Thoracic aorta (tissue), 2 donors: ENCODE measurements around the gene FHL3. TPM values are rescaled to one million over a fixed set of nuclear protein-coding genes. Genes with fewer than 3 reads are reported as not detected.

Experiments
- ATAC-seq: fragments of 150-250 bp; one replicate; pipeline ENCODE4 v1.8.0; 2017; ENCODE audit warnings: low read depth; ENCODE audit not compliant: insufficient number of reproducible peaks, low FRiP score
- DNase-seq: peaks from one replicate; pipeline ENCODE4 v3.0.0-alpha.2; 2020; ENCODE audit warnings: low spot score
- H3K27ac ChIP-seq, 2 donors: fragments of 200-600 bp; sonication (generic); 1 replicate in 1 of 2; 2 replicates in 1 of 2; pipeline ENCODE4 v1.5.1; 2016; ENCODE audit warnings: mild to moderate bottlenecking in 2 of 2, moderate library complexity in 2 of 2
- H3K27me3 ChIP-seq: fragments of 200-600 bp; sonication (generic); replicated peaks from 2 replicates; pipeline ENCODE4 v1.6.0; 2016; ENCODE audit warnings: mild to moderate bottlenecking; ENCODE audit not compliant: insufficient read depth
- H3K36me3 ChIP-seq: fragments of 200-600 bp; sonication (generic); one replicate; pipeline ENCODE4 v1.5.1; 2016
- H3K4me1 ChIP-seq, 2 donors: fragments of 200-600 bp; sonication (generic); 1 replicate in 1 of 2; 2 replicates in 1 of 2; pipeline versions ENCODE4 v1.5.1 to v1.6.0; 2016; ENCODE audit warnings: low read depth in 2 of 2, mild to moderate bottlenecking in 1 of 2; ENCODE audit not compliant: control insufficient read depth in 1 of 2
- H3K4me3 ChIP-seq: fragments of 200-600 bp; sonication (generic); 2 replicates; pipeline ENCODE4 v1.5.1; 2016; ENCODE audit warnings: mild to moderate bottlenecking
- H3K9me3 ChIP-seq: fragments of 200-600 bp; sonication (generic); 2 replicates; pipeline ENCODE4 v1.5.1; 2016
- total RNA-seq, 2 donors: library from RNA; depleted of rRNA; stranded (reverse); fragments of >200 nt; gene quantifications; one replicate each; pipeline versions ENCODE4 v1.1.0 to v1.2.3, GENCODE V29; 2016
- TF ChIP-seq, protein P1 (sequence below): fragments of 200-600 bp; sonication (generic); IDR thresholded peaks from one replicate; pipeline ENCODE4 v1.5.1; 2019; ENCODE audit warnings: antibody characterized with exemption

Gene FHL3
- total RNA-seq, 2 donors from 2014 or later: 57.0 to 90.7 TPM

DNA sequence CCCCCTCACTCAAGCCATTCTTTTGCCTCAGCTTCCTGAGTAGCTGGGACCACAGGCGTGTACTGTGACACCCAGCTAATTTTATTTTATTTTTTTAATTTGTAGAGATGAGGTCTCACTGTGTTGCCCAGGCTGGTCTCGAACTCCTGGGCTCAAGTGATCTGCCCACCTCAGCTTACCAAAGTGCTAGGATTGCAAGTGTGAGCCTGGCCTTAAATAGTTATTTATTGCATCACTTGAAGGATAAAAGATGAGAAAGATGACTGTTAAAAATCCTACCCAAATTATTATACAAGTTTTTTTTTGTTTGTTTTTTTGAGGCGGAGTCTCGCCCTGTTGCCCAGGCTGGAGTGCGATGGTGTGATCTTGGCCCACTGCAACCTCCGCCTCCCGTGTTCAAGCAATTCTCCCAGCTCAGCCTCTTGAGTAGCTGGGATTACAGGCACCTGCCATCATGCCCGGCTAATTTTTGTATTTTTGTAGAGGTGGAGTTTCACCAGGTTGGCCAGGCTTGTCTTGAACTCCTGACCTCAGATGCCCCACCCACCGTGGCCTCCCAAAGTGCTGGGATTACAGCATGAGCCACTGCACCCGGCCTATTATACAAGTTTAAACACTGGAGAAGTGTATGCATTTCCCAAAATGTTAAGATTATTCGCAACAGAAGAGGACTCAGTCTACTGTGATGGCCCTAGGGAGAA, 9.6 kb upstream of the FHL3 start:
- H3K9me3 ChIP-seq: no peaks in the 10 kb centered on the region
- peak overlapping the region; percentile 29 to 71 for H3K27ac ChIP-seq
- no peak overlapping the region for H3K4me3 ChIP-seq
- ATAC-seq (no peak), DNase-seq (no peak)
- H3K4me1 ChIP-seq: peaks cover 16 to 36% of the 10 kb centered on the region in 2 donors
- H3K27me3 ChIP-seq: no peaks in the 10 kb centered on the region
- peaks cover 19% of the 10 kb centered on the region for H3K36me3 ChIP-seq
- TF ChIP-seq, protein P1, sequence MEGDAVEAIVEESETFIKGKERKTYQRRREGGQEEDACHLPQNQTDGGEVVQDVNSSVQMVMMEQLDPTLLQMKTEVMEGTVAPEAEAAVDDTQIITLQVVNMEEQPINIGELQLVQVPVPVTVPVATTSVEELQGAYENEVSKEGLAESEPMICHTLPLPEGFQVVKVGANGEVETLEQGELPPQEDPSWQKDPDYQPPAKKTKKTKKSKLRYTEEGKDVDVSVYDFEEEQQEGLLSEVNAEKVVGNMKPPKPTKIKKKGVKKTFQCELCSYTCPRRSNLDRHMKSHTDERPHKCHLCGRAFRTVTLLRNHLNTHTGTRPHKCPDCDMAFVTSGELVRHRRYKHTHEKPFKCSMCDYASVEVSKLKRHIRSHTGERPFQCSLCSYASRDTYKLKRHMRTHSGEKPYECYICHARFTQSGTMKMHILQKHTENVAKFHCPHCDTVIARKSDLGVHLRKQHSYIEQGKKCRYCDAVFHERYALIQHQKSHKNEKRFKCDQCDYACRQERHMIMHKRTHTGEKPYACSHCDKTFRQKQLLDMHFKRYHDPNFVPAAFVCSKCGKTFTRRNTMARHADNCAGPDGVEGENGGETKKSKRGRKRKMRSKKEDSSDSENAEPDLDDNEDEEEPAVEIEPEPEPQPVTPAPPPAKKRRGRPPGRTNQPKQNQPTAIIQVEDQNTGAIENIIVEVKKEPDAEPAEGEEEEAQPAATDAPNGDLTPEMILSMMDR: no peak

DNA sequence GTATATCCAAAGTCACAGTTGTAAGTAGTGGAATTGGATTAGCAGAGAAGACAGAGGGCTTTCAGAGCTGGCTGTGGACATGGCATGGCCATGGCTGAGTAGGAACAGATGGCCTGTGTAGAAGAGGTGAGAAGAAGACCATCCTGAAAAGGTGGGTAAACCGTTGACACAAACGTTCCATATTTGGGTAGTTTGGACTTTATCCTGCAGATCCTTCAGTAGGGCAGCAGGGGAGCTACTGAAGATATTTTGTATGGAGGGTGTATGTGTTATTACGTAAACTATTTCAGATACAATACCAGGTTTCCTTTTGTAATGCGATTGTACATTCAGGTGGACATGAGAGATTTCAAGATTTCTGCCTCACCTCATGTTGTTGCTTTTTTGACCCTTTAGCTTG, 8.9 kb upstream of the FHL3 start:
- TF ChIP-seq, protein P1: no peak
- Histone ChIP-seq H3K27ac (peak overlapping the region in 1 of 2 donors; percentile 71), H3K4me1 (peaks cover 16 to 36% of the 10 kb centered on the region in 2 donors), H3K9me3 (no peaks in the 10 kb centered on the region), H3K4me3 (peak overlapping the region; percentile 80), H3K36me3 (peaks cover 14% of the 10 kb centered on the region), H3K27me3 (no peaks in the 10 kb centered on the region)
- DNase-seq: no peak
- no peak for ATAC-seq

DNA sequence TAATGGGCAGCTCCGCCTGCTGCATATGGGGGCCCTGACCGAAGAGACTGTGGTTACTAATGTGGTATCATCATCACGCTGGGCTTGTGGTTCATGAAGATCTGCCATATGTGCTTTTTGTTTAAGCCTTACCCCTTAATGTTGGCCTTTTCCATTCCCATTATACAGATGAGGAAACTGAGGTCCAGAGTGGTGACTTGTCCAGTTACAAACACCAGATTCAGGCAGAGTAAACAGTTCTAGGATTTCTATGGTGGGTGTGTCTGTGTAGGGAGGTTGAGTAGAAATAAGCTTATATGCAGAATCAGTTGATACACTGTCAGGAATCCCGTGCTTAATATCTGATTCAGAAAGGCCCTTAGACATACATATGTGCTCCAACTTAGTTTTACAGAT, 7.9 kb upstream of the FHL3 start:
- no peak for ATAC-seq
- Histone ChIP-seq H3K4me1 (peaks cover 16 to 36% of the 10 kb centered on the region in 2 donors), H3K9me3 (no peaks in the 10 kb centered on the region), H3K4me3 (peak overlapping the region; percentile 80), H3K36me3 (peaks cover 14% of the 10 kb centered on the region), H3K27me3 (no peaks in the 10 kb centered on the region), H3K27ac (peak overlapping the region; percentile 93 to 94)
- DNase-seq: no peak
- TF ChIP-seq, protein P1: no peak

DNA sequence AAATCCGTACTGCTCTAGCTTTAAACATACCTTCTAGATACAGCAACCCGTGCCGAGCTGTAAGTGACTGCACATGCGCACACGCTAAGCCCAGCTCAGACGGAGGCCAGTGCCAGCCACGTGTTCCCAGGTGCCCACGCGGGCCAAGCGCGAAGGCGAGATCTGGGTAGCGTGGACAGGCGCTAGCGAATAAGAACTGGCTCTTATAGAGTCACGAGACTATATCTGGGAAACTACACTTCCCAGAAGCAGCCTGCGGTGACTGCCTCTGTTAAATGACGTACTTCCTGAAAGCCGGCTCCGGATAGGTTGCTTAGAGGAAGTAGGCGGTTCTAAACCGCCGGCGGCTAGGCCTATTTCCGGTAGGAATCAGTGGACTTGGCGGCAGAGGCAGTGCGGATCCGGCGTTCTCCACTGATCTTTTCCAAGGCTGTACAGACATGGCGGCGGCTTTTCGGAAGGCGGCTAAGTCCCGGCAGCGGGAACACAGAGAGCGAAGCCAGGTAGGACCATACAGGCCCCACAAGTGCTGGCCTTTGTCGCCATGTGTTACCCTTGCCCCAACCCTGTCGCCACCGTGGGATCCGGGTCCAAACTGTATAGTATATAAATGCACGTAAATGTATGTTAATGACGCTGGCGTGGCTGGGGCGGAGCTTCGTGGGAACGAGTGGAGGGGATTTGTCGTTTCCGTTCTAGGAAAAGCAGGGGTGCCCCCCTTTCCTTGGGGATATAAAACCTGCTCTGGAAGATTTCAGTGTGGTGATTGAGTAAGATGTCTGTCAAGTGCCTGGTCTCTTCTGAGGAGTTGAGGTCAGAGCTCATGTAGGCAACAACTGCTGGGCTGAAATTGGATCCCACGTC, 7.3 kb upstream of the FHL3 start, which contains the start of gene UTP11:
Gene UTP11, plus strand, starts transcription at position 372 of the 864 bp plus-strand sequence. Its CDS starts 69 bp downstream, at position 441.
- H3K4me1 ChIP-seq: peaks cover 16 to 36% of the 10 kb centered on the region in 2 donors

More for the DNA sequence above, 7.3 kb upstream of the FHL3 start, which contains the start of gene UTP11:
- Histone ChIP-seq H3K4me3 (peak within 1 kb of the TSS; percentile 80), H3K27me3 (no peaks in the 10 kb centered on the region), H3K27ac (peak within 1 kb of the TSS; percentile 93 to 94), H3K36me3 (peaks cover 10% of the 10 kb centered on the region), H3K9me3 (no peaks in the 10 kb centered on the region)
- peak; percentile 98 for ATAC-seq
- TF ChIP-seq, protein P1: no peak
- peak; percentile 85 for DNase-seq
